ENCODE measurements around the gene KIRREL3. TPM values are rescaled to one million over a fixed set of nuclear protein-coding genes. Genes with fewer than 3 reads are reported as not detected.
A peak's percentile ranks its signal among the peaks of the same experiment; 100 is the strongest.

Gene KIRREL3
- total RNA-seq, 3 donors from 2014 or later, result 0.32 to 0.33 TPM; not detected in 1

DNA sequence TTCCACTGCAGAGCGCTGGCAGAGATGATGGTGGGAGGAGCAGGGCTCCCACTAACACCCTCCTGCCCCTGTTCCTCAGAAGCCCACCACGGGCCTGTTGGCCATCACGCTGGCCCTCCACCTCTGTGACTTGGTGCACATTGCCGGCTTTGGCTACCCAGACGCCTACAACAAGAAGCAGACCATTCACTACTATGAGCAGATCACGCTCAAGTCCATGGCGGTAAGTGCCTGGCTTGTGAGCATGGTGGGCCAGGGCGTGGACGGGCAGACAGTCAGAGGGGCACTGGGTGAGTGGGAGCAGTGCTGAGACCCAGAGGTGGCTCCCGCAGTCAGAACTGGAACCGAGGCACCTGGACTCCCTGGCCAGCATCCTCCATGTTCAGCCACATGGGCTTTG is 587.1 kb downstream of the KIRREL3 start:
- Histone ChIP-seq H3K4me3 (no peak overlapping the region), H3K4me1 (peaks cover 16 to 23% of the 10 kb centered on the region in 2 donors), H3K27me3 (no peaks in the 10 kb centered on the region), H3K9me3 (no peaks in the 10 kb centered on the region), H3K27ac (peak overlapping the region in 1 of 2 donors; percentile 90), H3K36me3 (no peaks in the 10 kb centered on the region)
- intact Hi-C loops (cut with DNase I; ENCODE audit: low total_unique reads), result no loop called here
- TF ChIP-seq, protein P1, sequence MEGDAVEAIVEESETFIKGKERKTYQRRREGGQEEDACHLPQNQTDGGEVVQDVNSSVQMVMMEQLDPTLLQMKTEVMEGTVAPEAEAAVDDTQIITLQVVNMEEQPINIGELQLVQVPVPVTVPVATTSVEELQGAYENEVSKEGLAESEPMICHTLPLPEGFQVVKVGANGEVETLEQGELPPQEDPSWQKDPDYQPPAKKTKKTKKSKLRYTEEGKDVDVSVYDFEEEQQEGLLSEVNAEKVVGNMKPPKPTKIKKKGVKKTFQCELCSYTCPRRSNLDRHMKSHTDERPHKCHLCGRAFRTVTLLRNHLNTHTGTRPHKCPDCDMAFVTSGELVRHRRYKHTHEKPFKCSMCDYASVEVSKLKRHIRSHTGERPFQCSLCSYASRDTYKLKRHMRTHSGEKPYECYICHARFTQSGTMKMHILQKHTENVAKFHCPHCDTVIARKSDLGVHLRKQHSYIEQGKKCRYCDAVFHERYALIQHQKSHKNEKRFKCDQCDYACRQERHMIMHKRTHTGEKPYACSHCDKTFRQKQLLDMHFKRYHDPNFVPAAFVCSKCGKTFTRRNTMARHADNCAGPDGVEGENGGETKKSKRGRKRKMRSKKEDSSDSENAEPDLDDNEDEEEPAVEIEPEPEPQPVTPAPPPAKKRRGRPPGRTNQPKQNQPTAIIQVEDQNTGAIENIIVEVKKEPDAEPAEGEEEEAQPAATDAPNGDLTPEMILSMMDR (IDR thresholded peaks at IDR 0.05), result no peak
- TF ChIP-seq POLR2A (IDR thresholded peaks at IDR 0.05) (no peak), POLR2AphosphoS5 (IDR thresholded peaks at IDR 0.05) (no peak)
- DNase-seq (ENCODE audit: low spot score in 2 of 2), result no peak

DNA sequence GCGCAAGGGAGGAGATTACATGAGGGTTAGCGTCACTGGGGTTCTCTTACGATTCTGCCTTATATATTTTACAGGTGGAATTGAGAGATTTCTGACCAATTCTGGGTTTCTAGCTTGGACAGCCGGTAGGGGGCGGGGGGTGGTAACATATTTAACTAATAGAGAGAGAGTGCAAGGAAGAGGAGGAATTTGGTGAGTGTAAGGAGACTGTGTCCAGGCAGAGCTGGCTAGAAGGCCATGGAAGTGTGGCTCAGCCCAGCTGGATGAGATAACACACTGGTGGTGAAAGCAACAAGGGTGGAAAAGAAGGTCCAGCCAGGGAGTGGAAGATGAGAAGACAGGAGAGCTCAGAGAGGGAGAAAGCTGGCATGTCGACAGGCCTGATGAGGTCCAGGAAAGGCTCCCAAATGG is 588.6 kb downstream of the KIRREL3 start:
- Histone ChIP-seq H3K9me3 (no peaks in the 10 kb centered on the region), H3K27ac (peak overlapping the region in 1 of 2 donors; percentile 23), H3K4me3 (no peak overlapping the region), H3K27me3 (no peaks in the 10 kb centered on the region), H3K4me1 (peaks cover 16 to 18% of the 10 kb centered on the region in 2 donors), H3K36me3 (no peaks in the 10 kb centered on the region)
- intact Hi-C loops (cut with DNase I; ENCODE audit: low total_unique reads), result no loop called here
- TF ChIP-seq, protein P1 (IDR thresholded peaks at IDR 0.05), result no peak
- TF ChIP-seq POLR2A (IDR thresholded peaks at IDR 0.05), result no peak
- TF ChIP-seq POLR2AphosphoS5 (IDR thresholded peaks at IDR 0.05), result no peak
- DNase-seq (ENCODE audit: low spot score in 2 of 2), result no peak

DNA sequence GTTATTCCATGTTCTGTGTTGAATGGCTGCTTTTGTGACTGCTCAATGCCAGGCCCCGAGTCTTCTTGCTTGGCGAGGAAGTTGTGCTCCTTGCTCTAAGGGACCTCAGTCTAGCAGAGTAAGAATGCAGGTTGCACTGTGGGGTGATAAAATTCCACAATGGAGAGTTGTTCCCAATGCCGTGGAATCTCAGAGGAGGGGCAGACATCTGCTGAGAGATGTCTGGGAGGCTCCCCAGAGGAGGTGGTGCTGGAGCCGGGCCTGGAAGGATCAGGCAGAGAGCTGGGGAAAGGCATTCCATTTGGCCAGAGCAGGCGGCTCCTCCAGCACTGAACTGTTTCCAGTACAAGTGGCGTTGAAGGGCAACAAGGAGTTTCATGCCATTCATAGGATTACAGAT is 589.9 kb downstream of the KIRREL3 start:
- H3K9me3 ChIP-seq, result no peaks in the 10 kb centered on the region
- DNase-seq (ENCODE audit: low spot score in 2 of 2), result no peak
- H3K4me1 ChIP-seq, result peaks cover 7 to 8% of the 10 kb centered on the region in 2 donors
- H3K27me3 ChIP-seq, result no peaks in the 10 kb centered on the region
- no peak overlapping the region for H3K4me3 ChIP-seq
- H3K27ac ChIP-seq, result peak overlapping the region; percentile 52 to 58
- TF ChIP-seq, protein P1 (IDR thresholded peaks at IDR 0.05), result no peak
- TF ChIP-seq POLR2AphosphoS5 (IDR thresholded peaks at IDR 0.05), result no peak
- no peak for TF ChIP-seq POLR2A (IDR thresholded peaks at IDR 0.05)
- no peaks in the 10 kb centered on the region for H3K36me3 ChIP-seq
- intact Hi-C loops (cut with DNase I; ENCODE audit: low total_unique reads), result no loop called here

DNA sequence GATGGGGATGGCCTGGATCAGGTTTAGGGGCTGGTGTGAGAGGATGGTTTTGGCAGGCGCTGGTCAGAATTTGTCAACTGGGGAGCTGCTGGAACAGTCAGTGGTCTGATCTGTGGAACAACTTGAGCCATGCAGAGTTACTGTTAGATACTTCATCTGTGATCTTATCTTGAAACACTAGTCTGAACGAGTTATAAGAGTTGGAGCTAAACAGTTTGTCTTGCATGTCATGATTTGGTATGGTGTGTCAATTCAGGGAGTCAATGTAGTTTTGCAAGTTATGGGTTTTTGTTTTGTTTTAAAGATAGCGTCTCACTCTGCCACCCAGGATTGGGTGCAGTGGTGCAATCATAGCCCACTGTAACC is 591.0 kb downstream of the KIRREL3 start:
- no peaks in the 10 kb centered on the region for H3K36me3 ChIP-seq
- H3K9me3 ChIP-seq, result no peaks in the 10 kb centered on the region
- TF ChIP-seq POLR2AphosphoS5 (IDR thresholded peaks at IDR 0.05) (no peak), POLR2A (IDR thresholded peaks at IDR 0.05) (no peak)
- TF ChIP-seq, protein P1 (IDR thresholded peaks at IDR 0.05), result no peak
- H3K27me3 ChIP-seq, result no peaks in the 10 kb centered on the region
- intact Hi-C loops (cut with DNase I; ENCODE audit: low total_unique reads), result no loop called here
- H3K4me1 ChIP-seq, result no peaks in the 10 kb centered on the region
- H3K27ac ChIP-seq, result no peak overlapping the region
- H3K4me3 ChIP-seq, result no peak overlapping the region
- DNase-seq (ENCODE audit: low spot score in 2 of 2), result no peak

DNA sequence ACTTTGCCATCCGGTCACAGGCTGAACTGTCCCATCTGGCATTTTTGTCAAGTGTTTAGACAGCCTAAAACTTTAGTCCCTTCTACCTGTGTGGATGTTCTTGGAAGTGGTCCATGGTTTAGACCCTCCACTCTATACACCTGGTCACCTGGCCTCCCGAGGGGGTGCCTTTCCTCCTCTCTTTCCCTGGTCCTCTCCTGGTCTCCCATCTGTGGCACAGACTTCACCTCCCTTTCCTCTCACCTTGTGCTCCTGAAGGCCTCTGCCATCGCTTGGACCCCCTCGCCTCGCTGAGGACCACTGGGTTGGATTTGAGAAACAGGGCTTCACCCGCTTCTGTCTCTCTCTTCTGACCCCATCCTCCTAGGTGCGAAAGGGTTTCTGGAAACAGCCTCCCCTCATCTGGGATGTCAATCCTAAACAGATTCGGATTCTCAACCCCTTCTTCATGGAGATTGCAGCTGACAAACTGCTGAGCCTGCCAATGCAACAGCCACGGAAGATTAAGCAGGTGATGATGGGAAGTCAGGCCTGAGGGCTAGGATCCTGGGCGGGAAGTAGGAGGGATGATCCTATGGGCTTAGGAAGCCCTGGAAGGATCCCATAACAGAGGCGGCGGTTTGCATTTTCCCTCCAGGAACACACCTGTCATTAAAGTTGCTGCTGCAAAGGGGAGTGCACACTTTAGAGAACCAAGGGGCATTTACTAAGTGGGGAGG is 591.5 kb downstream of the KIRREL3 start:
- Histone ChIP-seq H3K4me1 (no peaks in the 10 kb centered on the region), H3K27me3 (no peaks in the 10 kb centered on the region), H3K4me3 (no peak overlapping the region), H3K9me3 (no peaks in the 10 kb centered on the region), H3K36me3 (no peaks in the 10 kb centered on the region), H3K27ac (peak overlapping the region in 1 of 2 donors; percentile 11)
- TF ChIP-seq POLR2AphosphoS5 (IDR thresholded peaks at IDR 0.05), result no peak
- TF ChIP-seq, protein P1 (IDR thresholded peaks at IDR 0.05), result no peak
- TF ChIP-seq POLR2A (IDR thresholded peaks at IDR 0.05), result no peak
- no peak for DNase-seq (ENCODE audit: low spot score in 2 of 2)
- intact Hi-C loops (cut with DNase I; ENCODE audit: low total_unique reads), result no loop called here
